Small intestine (tissue), 7 donors: ENCODE measurements around the gene TNFSF10. TPM values are rescaled to one million over a fixed set of nuclear protein-coding genes. Genes with fewer than 3 reads are reported as not detected.

Experiments used
- DNase-seq, 2 donors: peaks; one replicate each; pipeline versions ENCODE4 v3.0.0 to v3.0.0-alpha.2; 2013
- FAIRE-seq: peaks from 2 replicates; lab custom pipeline; 2012; peaks lifted over from hg19 to GRCh38; lab: Jason Lieb, UNC
- H3K27ac ChIP-seq, 3 donors: one replicate each; pipeline ENCODE4 v1.5.1; 2013; ENCODE audit warnings: low read length in 2 of 3, mild to moderate bottlenecking in 2 of 3, control low read depth in 1 of 3, inconsistent platforms in 1 of 3, low read depth in 1 of 3, moderate library complexity in 1 of 3
- H3K27me3 ChIP-seq, 3 donors: one replicate each; pipeline ENCODE4 v1.6.1; 2013; ENCODE audit warnings: low read length in 3 of 3, inconsistent platforms in 1 of 3; ENCODE audit not compliant: control insufficient read depth in 3 of 3, insufficient read depth in 3 of 3
- H3K36me3 ChIP-seq, 3 donors: one replicate each; pipeline ENCODE4 v1.6.1; 2013; ENCODE audit warnings: low read length in 3 of 3, inconsistent platforms in 1 of 3, low read depth in 1 of 3, mild to moderate bottlenecking in 1 of 3, moderate library complexity in 1 of 3; ENCODE audit not compliant: control insufficient read depth in 3 of 3, insufficient read depth in 2 of 3
- H3K4me1 ChIP-seq, 3 donors: one replicate each; pipeline ENCODE4 v1.6.1; 2013; ENCODE audit warnings: low read length in 2 of 3, inconsistent platforms in 1 of 3, low read depth in 1 of 3, mild to moderate bottlenecking in 1 of 3, moderate library complexity in 1 of 3; ENCODE audit not compliant: control insufficient read depth in 3 of 3, insufficient read depth in 2 of 3
- H3K4me3 ChIP-seq, 3 donors: one replicate each; pipeline ENCODE4 v1.5.1; 2013; ENCODE audit warnings: low read length in 3 of 3, control low read depth in 1 of 3, inconsistent platforms in 1 of 3, low read depth in 1 of 3, mild to moderate bottlenecking in 1 of 3, moderate library complexity in 1 of 3
- H3K9me3 ChIP-seq, 2 donors: one replicate each; pipeline ENCODE4 v1.6.1; 2013; ENCODE audit warnings: low read depth in 1 of 2, low read length in 1 of 2; ENCODE audit not compliant: control insufficient read depth in 2 of 2, insufficient read depth in 1 of 2
- WGBS, 3 donors: extraction: QIAGEN DNeasy Blood & Tissue Kit; methylation state at CpG; one replicate each; pipeline ENCODE4 v1.1.7; 2013; 5-methylcytosine and 5-hydroxymethylcytosine counted together
- polyA plus RNA-seq, 4 donors: library from polyadenylated mRNA; stranded (reverse) in 3 of 4; unstranded in 1 of 4; fragments of 200-250 nt in 3 of 4; fragments of 120-200 nt in 1 of 4; gene quantifications; one replicate each; pipeline versions ENCODE4 v1.2.1 to v1.2.3, GENCODE V29; 2013
- donor health status: healthy with polysubstance abuse.
- donor health status: control.
- donor health status: control.
- donor health status: Bipolar disorder and iron deficiency.
- donor health status: healthy.

The TNFSF10 gene
- polyA plus RNA-seq, 4 donors, result 31.1 to 169 (median 44.3) TPM

DNA sequence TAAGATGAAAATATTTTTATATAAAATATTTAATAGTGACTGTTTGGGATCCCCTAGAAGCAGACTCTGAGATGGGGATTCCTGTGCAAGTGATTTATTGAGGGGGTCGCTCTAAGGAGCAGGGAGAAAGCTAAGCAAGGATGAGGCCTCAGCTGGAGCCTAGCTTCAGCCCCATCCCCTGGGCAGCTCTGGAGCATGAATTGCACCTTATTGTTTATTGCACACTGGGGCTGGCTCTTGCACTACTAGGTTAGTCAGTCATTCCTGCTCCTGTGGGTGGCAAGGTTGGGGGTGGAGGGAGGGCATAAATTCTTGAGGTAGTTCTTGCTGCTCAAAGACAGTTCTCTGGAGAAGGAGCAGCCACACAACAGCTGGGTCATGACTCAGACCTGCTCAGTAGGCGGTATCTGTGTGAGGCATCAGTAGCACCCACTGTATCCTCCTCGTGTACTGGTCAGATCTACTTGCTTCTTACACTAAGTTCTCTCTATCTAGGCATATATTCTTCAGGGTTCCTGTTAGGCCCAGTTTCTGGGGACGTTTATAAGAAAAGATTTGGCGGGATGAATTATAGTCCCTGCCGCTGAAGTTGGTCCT, 27.2 kb upstream of the TNFSF10 start:
- Histone ChIP-seq H3K27me3 (no peaks in the 10 kb centered on the region), H3K4me3 (no peak overlapping the region), H3K4me1 (peaks cover 0 to 33% (median 12%) of the 10 kb centered on the region in 3 donors), H3K27ac (no peak overlapping the region), H3K9me3 (no peaks in the 10 kb centered on the region), H3K36me3 (no peaks in the 10 kb centered on the region)
- no peak for FAIRE-seq
- no peak for DNase-seq
- 76 to 83% (median 78%) methylated on average over 6 of the region's 6 CpGs for WGBS, 3 donors

DNA sequence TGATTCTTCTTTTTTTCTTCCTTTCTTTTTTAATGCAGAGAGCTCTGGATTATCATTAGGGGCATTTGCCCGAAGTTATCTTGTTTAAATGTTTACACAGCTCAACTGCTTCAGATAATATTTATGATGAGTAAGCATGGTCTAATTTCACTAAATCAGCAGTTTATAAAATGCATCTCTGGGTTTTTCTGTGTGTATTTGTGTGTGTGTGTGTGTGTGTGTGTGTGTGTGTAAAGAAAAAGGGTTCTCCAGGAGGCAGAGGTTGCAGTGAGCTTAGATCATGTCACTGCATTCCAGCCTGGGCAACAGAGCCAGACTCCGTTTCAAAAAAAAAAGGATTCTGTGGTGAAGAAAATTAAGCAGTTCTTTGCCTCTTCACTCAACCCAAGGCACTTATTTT, 25.9 kb upstream of the TNFSF10 start:
- peaks cover 0 to 33% (median 12%) of the 10 kb centered on the region in 3 donors for H3K4me1 ChIP-seq
- peak; percentile 52 to 54 for DNase-seq
- FAIRE-seq, result no peak
- H3K36me3 ChIP-seq, result no peaks in the 10 kb centered on the region
- WGBS, 3 donors, result 32 to 44% (median 32%) methylated on average over 2 of the region's 2 CpGs
- H3K4me3 ChIP-seq, result no peak overlapping the region
- H3K27me3 ChIP-seq, result no peaks in the 10 kb centered on the region
- H3K9me3 ChIP-seq, result no peaks in the 10 kb centered on the region
- peak overlapping the region in 1 of 3 donors; percentile 46 for H3K27ac ChIP-seq

DNA sequence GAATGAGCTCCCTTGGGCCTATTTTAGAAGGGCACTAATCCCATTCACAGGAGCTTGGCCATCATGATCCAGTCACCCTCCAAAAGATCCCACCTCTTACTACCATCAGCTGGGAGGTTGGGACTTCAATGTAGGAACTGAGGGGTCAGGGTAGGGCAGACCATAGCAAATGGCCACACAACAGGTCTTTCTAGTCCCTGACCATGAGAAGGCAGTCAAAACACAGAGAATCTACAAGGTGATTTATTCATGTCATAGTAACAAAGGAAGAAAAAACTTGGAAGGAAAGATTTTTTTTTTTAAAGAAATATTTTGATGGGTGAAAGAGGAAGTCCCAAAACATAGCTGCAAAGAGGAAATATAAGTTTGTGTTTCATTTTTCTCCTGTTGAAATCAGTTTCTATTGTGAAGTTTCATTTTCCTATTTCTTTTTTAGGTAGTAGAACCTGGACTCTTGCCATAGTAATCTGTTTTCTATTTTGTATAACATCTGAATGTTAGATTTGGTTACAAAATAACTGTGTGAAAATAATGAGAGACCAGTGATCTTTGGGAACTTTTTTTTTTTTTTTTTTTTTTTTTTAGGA, 23.5 kb upstream of the TNFSF10 start:
- H3K4me1 ChIP-seq, result peaks cover 0 to 15% (median 9%) of the 10 kb centered on the region in 3 donors
- H3K9me3 ChIP-seq, result no peaks in the 10 kb centered on the region
- H3K27ac ChIP-seq, result peak overlapping the region in 2 of 3 donors; percentile 34 to 48
- DNase-seq (no peak), FAIRE-seq (no peak)
- no peaks in the 10 kb centered on the region for H3K36me3 ChIP-seq
- H3K4me3 ChIP-seq, result no peak overlapping the region
- no peaks in the 10 kb centered on the region for H3K27me3 ChIP-seq

DNA sequence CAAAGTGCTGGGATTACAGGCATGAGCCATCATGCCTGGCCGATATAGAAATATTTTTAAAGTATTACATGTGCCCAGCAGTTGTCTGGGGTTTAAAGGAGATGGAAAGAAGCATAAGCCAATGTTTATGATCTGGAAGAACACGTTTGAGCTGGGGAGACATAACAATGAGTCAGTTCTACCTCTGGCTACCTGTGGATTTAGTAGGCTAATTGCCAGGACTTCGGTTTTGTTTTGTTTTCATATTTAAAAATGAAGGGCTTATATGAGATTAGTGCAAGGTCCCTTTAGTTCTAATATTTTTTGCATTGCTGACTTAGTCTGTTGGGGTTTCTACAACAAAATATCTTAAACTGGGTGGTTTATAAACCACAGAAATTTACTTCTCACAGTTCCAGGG, 22.9 kb upstream of the TNFSF10 start:
- Histone ChIP-seq H3K4me3 (no peak overlapping the region), H3K4me1 (peaks cover 0 to 15% (median 9%) of the 10 kb centered on the region in 3 donors), H3K27ac (peak overlapping the region in 2 of 3 donors; percentile 34 to 48), H3K27me3 (no peaks in the 10 kb centered on the region), H3K9me3 (no peaks in the 10 kb centered on the region), H3K36me3 (no peaks in the 10 kb centered on the region)
- DNase-seq, result peak; percentile 42 to 66
- 25 to 59% (median 49%) methylated on average over 3 of the region's 3 CpGs for WGBS, 3 donors
- FAIRE-seq, result no peak

DNA sequence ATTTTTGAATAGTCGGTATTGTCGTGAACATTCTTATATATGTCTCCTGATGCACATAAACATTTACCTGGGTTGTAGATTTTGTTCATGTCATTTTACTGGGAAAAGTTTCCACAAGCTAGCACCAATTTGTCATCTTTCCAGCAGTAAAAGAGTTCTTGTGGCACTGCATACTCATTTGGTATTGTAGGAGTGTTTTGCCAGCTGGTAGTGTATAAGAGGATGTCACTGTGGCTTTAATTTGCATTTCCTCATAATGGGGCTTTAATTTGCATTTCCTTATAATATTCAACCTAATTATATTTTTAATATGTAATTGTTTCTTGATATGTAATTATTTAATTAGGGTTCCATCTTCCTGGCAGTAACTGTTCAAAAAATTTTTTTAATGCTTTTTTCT, 21.2 kb upstream of the TNFSF10 start:
- Histone ChIP-seq H3K4me3 (no peak overlapping the region), H3K9me3 (no peaks in the 10 kb centered on the region), H3K27ac (peak overlapping the region in 1 of 3 donors; percentile 19), H3K36me3 (no peaks in the 10 kb centered on the region), H3K4me1 (peaks cover 0 to 12% (median 5%) of the 10 kb centered on the region in 3 donors), H3K27me3 (no peaks in the 10 kb centered on the region)
- FAIRE-seq (no peak), DNase-seq (no peak)
- WGBS, 3 donors, result 93 to 96% (median 95%) methylated on average over 2 of the region's 2 CpGs

DNA sequence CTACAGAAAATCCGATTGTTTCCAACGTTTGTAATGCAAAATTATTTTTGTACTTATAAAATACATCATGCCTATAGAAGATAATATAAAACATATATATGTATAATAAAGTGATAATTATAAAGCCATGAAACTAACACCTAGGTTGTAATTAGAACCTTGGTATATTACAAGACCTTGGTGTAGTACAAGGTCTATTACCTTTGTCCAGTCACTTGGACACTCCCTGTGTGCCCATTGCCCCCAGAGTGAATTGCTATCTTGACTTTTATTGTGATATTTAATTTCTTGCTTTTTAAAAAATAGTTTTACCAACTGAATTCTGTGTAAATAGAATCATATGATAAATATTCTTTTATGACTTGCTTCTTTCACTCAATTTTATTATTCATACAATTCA, 20.7 kb upstream of the TNFSF10 start:
- Histone ChIP-seq H3K27ac (peak overlapping the region in 1 of 3 donors; percentile 19), H3K4me1 (peaks cover 0 to 11% (median 5%) of the 10 kb centered on the region in 3 donors)

DNA sequence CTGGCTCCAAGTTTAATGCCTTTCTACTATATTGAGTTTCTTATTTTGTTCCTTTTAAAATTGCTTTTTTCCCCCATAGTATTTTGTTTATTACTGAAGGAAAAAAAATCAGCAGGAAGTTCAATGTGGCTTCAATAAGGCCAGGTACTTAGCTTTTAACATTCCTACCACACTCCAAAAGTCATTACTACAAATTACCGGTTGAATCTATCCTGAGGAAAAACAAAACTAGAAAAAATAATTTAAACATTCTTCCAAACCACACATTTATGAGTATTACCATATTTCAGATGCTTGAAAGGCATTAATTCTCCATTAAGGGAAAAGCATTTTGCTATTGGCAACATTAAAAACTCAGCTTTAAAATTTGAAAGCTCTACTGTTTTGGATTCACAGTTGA, 20.2 kb upstream of the TNFSF10 start:
- Histone ChIP-seq H3K4me3 (no peak overlapping the region), H3K9me3 (peaks cover 0 to 1% of the 10 kb centered on the region in 2 donors), H3K4me1 (peaks cover 0 to 6% (median 4%) of the 10 kb centered on the region in 3 donors), H3K36me3 (no peaks in the 10 kb centered on the region), H3K27me3 (no peaks in the 10 kb centered on the region), H3K27ac (peak overlapping the region in 1 of 3 donors; percentile 4)
- WGBS, 3 donors, result 53 to 64% (median 59%) methylated on average over 1 of the region's 1 CpG
- DNase-seq (no peak), FAIRE-seq (no peak)

More for the DNA sequence above, 20.7 kb upstream of the TNFSF10 start:
- no peaks in the 10 kb centered on the region for H3K9me3 ChIP-seq
- FAIRE-seq, result no peak
- no peak overlapping the region for H3K4me3 ChIP-seq
- H3K27me3 ChIP-seq, result no peaks in the 10 kb centered on the region
- 59 to 79% (median 68%) methylated on average over 2 of the region's 2 CpGs for WGBS, 3 donors
- no peaks in the 10 kb centered on the region for H3K36me3 ChIP-seq
- DNase-seq, result peak in 1 of 2 donors; percentile 64

DNA sequence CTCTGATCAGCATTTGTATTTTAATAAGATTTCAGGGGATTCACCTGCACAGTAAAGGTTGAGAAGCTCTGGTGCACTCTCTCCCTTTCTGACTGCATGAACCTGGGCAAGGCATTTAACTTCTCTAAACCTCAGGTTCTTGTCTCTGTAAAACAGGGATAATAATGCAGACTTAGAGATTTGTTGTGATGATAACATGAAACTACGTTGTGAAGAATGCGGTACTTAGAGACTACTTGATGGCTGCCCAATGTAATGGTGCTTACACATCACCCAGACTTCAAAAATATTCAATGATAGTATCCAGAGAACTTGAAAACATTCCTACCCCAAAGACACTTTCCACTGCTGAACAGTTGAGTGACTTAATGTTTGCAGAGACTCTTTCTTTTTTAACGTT, 19.8 kb upstream of the TNFSF10 start:
- Histone ChIP-seq H3K36me3 (no peaks in the 10 kb centered on the region), H3K4me1 (peaks cover 0 to 5% (median 4%) of the 10 kb centered on the region in 3 donors), H3K27ac (peak overlapping the region in 1 of 3 donors; percentile 55), H3K4me3 (no peak overlapping the region), H3K9me3 (peaks cover 0 to 5% of the 10 kb centered on the region in 2 donors), H3K27me3 (no peaks in the 10 kb centered on the region)
- 68 to 74% (median 70%) methylated on average over 3 of the region's 3 CpGs for WGBS, 3 donors
- FAIRE-seq, result no peak
- no peak for DNase-seq
